Measurements from ENCODE around the gene UNC93A. TPM values are rescaled to one million over a fixed set of nuclear protein-coding genes. Genes with fewer than 3 reads are reported as not detected.

The UNC93A gene
- total and polyA plus RNA-seq, 2 donors (not counting 3 experiments of a cell fraction or from before 2014, with no cell fraction given) = not detected

DNA sequence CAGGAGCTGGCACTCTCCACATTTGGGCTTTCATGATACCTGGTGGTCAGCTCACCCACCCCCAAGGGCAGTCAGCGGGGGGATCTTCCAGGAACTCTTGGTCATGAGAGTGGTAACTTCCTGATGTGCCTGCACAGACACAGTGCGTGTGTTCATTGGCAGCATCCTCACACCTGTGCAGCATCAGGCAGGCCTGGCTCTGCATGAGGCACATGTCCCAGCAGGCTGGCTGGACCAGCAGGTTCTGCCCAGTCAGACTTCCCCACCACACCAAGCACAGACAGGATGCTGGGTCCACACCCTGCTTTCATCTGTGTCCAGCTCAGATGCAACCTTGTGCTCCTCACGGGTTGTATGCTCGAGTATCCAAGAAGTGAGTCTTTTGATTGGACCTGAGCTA is 15.7 kb upstream of the UNC93A start:
- H3K79me2 ChIP-seq (ENCODE audit: control insufficient read depth, insufficient read depth, low read length) = no peaks in the 10 kb centered on the region
- no peak overlapping the region for H2AFZ ChIP-seq (ENCODE audit: low read depth, low read length)
- H3K9ac ChIP-seq (replicated peaks; ENCODE audit: extremely low read depth, insufficient read depth, low read length) = no peak overlapping the region
- no peaks in the 10 kb centered on the region for H3K27me3 ChIP-seq (ENCODE audit: control insufficient read depth in 2 of 2, insufficient read depth in 2 of 2, low read length in 2 of 2)
- no peak for DNase-seq (ENCODE audit: low read depth, low spot score)
- CTCF ChIA-PET = interaction anchor here (1.4 kb wide), 1 partner anchor 39 kb away, joined by 3 read pairs; no protein-coding TSS in a partner anchor
- H3K9me1 ChIP-seq (replicated peaks; ENCODE audit: control insufficient read depth, extremely low read depth, insufficient read depth, low read length) = no peaks in the 10 kb centered on the region
- H3K36me3 ChIP-seq (ENCODE audit: control insufficient read depth in 2 of 2, extremely low read depth in 1 of 2, insufficient read depth in 2 of 2, low read length in 2 of 2) = no peaks in the 10 kb centered on the region
- no peaks in the 10 kb centered on the region for H3K9me3 ChIP-seq (replicated peaks; ENCODE audit: control insufficient read depth, insufficient read depth, low read length)
- H3K4me1 ChIP-seq (ENCODE audit: control insufficient read depth, extremely low read depth, insufficient read depth, low read length) = no peaks in the 10 kb centered on the region
- TF ChIP-seq, protein P1, sequence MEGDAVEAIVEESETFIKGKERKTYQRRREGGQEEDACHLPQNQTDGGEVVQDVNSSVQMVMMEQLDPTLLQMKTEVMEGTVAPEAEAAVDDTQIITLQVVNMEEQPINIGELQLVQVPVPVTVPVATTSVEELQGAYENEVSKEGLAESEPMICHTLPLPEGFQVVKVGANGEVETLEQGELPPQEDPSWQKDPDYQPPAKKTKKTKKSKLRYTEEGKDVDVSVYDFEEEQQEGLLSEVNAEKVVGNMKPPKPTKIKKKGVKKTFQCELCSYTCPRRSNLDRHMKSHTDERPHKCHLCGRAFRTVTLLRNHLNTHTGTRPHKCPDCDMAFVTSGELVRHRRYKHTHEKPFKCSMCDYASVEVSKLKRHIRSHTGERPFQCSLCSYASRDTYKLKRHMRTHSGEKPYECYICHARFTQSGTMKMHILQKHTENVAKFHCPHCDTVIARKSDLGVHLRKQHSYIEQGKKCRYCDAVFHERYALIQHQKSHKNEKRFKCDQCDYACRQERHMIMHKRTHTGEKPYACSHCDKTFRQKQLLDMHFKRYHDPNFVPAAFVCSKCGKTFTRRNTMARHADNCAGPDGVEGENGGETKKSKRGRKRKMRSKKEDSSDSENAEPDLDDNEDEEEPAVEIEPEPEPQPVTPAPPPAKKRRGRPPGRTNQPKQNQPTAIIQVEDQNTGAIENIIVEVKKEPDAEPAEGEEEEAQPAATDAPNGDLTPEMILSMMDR (IDR thresholded peaks at IDR 0.05; ENCODE audit: extremely low read depth in 1 of 2, insufficient read depth in 1 of 2, low read depth in 1 of 2, low read length in 2 of 2) = no peak
- TF ChIP-seq POLR2AphosphoS5 (IDR thresholded peaks at IDR 0.05; ENCODE audit: insufficient read depth, low read depth, low read length) (no peak), GATA2 (IDR thresholded peaks at IDR 0.05; ENCODE audit: insufficient read depth, insufficient read length, low read depth, low read length) (no peak), JUN (IDR thresholded peaks at IDR 0.05; ENCODE audit: borderline replicate concordance, insufficient read depth, insufficient read length, low read depth) (no peak), POLR2A (IDR thresholded peaks at IDR 0.05; ENCODE audit: low read depth, low read length) (no peak), MYC (IDR thresholded peaks at IDR 0.05; ENCODE audit: low read depth, low read length) (no peak), EZH2 (IDR thresholded peaks at IDR 0.05; ENCODE audit: borderline replicate concordance, low read depth, low read length, severe bottlenecking) (no peak), FOS (IDR thresholded peaks at IDR 0.05; ENCODE audit: borderline replicate concordance, insufficient read depth, low read length) (no peak)
- TF ChIP-seq, protein P2, sequence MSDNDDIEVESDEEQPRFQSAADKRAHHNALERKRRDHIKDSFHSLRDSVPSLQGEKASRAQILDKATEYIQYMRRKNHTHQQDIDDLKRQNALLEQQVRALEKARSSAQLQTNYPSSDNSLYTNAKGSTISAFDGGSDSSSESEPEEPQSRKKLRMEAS (IDR thresholded peaks at IDR 0.05; ENCODE audit: insufficient read depth, insufficient read length) = no peak
- no TSS peak for BruUV-seq (replicated peaks)
- H3K27ac ChIP-seq (ENCODE audit: insufficient read depth, low read depth, low read length) = no peak overlapping the region
- intact Hi-C loops (cut with micrococcal nuclease) (no loop called here), dilution Hi-C loops (cut with MboI; ENCODE audit: extremely low pct_ligation_motif_present, low sequenced_read_pairs) (no loop called here)
- FAIRE-seq = no peak
- no peaks in the 10 kb centered on the region for H4K20me1 ChIP-seq (replicated peaks; ENCODE audit: control insufficient read depth, extremely low read depth, insufficient read depth, low read length)
- no peak overlapping the region for H3K4me3 ChIP-seq (replicated peaks in 1 of 3; ENCODE audit: insufficient read depth in 1 of 3, low read depth in 1 of 3, low read length in 3 of 3)
- no peak overlapping the region for H3K4me2 ChIP-seq (ENCODE audit: insufficient read depth, low read length)
- POLR2A ChIA-PET = no interaction called here
